Epidermal melanocyte (primary cell): ENCODE results near the gene CAMP.
A peak's percentile ranks its signal among the peaks of the same experiment; 100 is the strongest.
"Not testable (repeated sequence)": the region's sequence is repeated elsewhere in the genome, so short reads cannot be mapped to it uniquely, and the experiment has no call there.

ENCODE experiments used
- DNase-seq: peaks from one replicate; pipeline ENCODE4 v3.0.0; 2011; ENCODE audit warnings: low spot score; ENCODE audit not compliant: insufficient read length

CAMP gene

GRCh38 chr3:48256557-48256956, 33.3 kb downstream of the CAMP start:
- DNase-seq, result no peak

- no peak for DNase-seq
These were observed 35.2 kb downstream of the CAMP start for GRCh38 chr3:48258530-48258929.

- no peak for DNase-seq
These were observed 44.5 kb downstream of the CAMP start for GRCh38 chr3:48267782-48268181.

GRCh38 chr3:48268381-48268935, 45.2 kb downstream of the CAMP start:
- no peak for DNase-seq

- DNase-seq, result no peak
These were observed 45.8 kb downstream of the CAMP start for GRCh38 chr3:48268936-48269561.

GRCh38 chr3:48269592-48269991, 46.3 kb downstream of the CAMP start:
- no peak for DNase-seq

- no peak for DNase-seq
These were observed 47.0 kb downstream of the CAMP start for GRCh38 chr3:48270306-48270705.

- not testable (repeated sequence) for DNase-seq
These were observed 47.9 kb downstream of the CAMP start for GRCh38 chr3:48271223-48271622.

- DNase-seq, result no peak
These were observed 48.6 kb downstream of the CAMP start for GRCh38 chr3:48271763-48272498.

- DNase-seq, result peak; percentile 78
These were observed 50.4 kb downstream of the CAMP start for GRCh38 chr3:48273594-48274211.

- no peak for DNase-seq
These were observed 51.2 kb downstream of the CAMP start for GRCh38 chr3:48274452-48274851.
